Left lung (tissue), 10 donors: ENCODE results near the gene WWTR1. TPM values are rescaled to one million over a fixed set of nuclear protein-coding genes. Genes with fewer than 3 reads are reported as not detected.

ENCODE experiments used
- ATAC-seq: fragments of 200-7000 bp; cut with Tn5 transposase; one replicate; pipeline ENCODE4 v1.9.1; 2020; ENCODE audit warnings: moderate library complexity
- DNase-seq, 4 donors: peaks; one replicate each; pipeline ENCODE4 v3.0.0-alpha.2; 2013 to 2020
- H3K27ac ChIP-seq, 2 donors: fragments of 200-600 bp; sonication (generic) in 1 of 2; one replicate each; pipeline versions ENCODE4 v1.5.0 to v1.8.0; 2020 to 2021
- H3K27me3 ChIP-seq, 2 donors: fragments of 200-600 bp; sonication (generic) in 1 of 2; one replicate each; pipeline versions ENCODE4 v1.5.0 to v1.8.0; 2020 to 2021
- H3K36me3 ChIP-seq, 2 donors: fragments of 200-600 bp; sonication (generic) in 1 of 2; one replicate each; pipeline versions ENCODE4 v1.5.0 to v1.8.0; 2020 to 2021
- H3K4me1 ChIP-seq, 2 donors: fragments of 200-600 bp; one replicate each; pipeline ENCODE4 v1.8.0; 2021
- H3K4me3 ChIP-seq, 2 donors: fragments of 200-600 bp; sonication (generic) in 1 of 2; one replicate each; pipeline versions ENCODE4 v1.5.0 to v1.8.0; 2020 to 2021; ENCODE audit warnings: mild to moderate bottlenecking in 1 of 2
- H3K9me3 ChIP-seq, 2 donors: fragments of 200-600 bp; sonication (generic) in 1 of 2; one replicate each; pipeline versions ENCODE4 v1.5.0 to v1.8.0; 2020 to 2021
- intact Hi-C, 2 donors: fragments of 100-400 bp; cut with DNase I; formaldehyde crosslinking; loops; one replicate each; pipeline versions ENCODE4 v1.11.2 to v1.14.2; 2022
- polyA plus RNA-seq, 6 donors: library from polyadenylated mRNA; unstranded; fragments of 120-200 nt; gene quantifications; one replicate each; pipeline ENCODE4 v1.2.1, GENCODE V29; 2013; ENCODE audit not compliant: insufficient read length in 6 of 6
- total RNA-seq, 2 donors: library from RNA; stranded (reverse); fragmentation: NEBNext Ultra II Directional; extraction: Animal tissue kit (Norgen Biotek cat#: 25700); gene quantifications; one replicate each; pipeline ENCODE4 v1.2.1, GENCODE V29; 2021
- TF ChIP-seq, protein P1 (sequence below), 2 donors: fragments of 200-600 bp; sonication (generic) in 1 of 2; IDR thresholded peaks; one replicate each; pipeline versions ENCODE4 v1.5.0 to v1.8.0; 2021; ENCODE audit warnings: antibody characterized with exemption in 2 of 2
- donor health status: DM: no; HTN: yes; CAD: no.
- donor health status: DM: no; HTN: no; CAD: no.

WWTR1 gene
- total and polyA plus RNA-seq, 8 donors = 74.2 to 124 (median 107) TPM

DNA sequence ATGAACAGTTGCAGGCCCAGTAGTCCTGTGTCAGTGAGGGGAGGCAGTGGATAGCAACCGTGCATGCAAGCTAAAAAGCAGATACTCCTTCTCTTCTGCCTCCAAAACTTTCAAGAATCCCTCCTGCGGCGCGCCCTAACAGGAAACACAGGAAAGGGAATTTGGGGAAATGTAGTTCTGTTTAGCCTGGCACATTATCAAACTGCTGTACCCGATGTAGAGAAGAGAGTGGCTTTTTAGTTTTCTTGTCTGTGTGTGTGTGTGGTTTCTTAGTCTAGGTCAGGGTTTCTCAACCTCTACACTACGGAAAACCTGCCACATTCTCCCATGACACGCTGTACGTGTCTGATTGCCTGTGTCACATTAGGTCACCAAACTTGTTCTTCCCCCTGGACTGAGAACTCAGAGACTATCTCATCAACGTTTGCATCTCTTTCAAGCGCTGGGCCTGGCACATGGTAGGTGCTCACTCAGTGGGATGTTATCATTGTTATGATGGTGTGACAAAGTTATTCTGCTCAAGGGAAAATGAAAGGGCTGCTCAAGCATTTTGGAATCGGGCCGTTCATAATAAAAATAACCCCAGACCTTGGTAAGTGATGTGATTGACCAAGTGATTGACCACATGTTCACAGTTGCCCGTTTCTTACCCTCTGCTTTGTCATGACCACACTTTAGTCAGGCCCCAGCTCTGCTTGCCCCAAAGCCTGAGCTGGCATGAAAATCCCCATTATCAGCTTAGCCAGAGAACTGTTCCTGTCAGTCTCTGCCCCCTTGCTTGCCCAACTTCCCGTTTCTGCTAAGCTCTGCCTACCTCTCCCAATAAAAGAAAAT lies 150.1 kb downstream of the WWTR1 start:
- peak overlapping the region; percentile 66 to 76 for H3K27ac ChIP-seq
- intact Hi-C loops = no loop called here
- peak overlapping the region in 1 of 2 donors; percentile 2 for H3K4me3 ChIP-seq
- no peaks in the 10 kb centered on the region for H3K27me3 ChIP-seq
- TF ChIP-seq, protein P1, sequence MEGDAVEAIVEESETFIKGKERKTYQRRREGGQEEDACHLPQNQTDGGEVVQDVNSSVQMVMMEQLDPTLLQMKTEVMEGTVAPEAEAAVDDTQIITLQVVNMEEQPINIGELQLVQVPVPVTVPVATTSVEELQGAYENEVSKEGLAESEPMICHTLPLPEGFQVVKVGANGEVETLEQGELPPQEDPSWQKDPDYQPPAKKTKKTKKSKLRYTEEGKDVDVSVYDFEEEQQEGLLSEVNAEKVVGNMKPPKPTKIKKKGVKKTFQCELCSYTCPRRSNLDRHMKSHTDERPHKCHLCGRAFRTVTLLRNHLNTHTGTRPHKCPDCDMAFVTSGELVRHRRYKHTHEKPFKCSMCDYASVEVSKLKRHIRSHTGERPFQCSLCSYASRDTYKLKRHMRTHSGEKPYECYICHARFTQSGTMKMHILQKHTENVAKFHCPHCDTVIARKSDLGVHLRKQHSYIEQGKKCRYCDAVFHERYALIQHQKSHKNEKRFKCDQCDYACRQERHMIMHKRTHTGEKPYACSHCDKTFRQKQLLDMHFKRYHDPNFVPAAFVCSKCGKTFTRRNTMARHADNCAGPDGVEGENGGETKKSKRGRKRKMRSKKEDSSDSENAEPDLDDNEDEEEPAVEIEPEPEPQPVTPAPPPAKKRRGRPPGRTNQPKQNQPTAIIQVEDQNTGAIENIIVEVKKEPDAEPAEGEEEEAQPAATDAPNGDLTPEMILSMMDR (IDR thresholded peaks at IDR 0.05) = no peak
- peaks cover 11 to 35% of the 10 kb centered on the region in 2 donors for H3K4me1 ChIP-seq
- H3K9me3 ChIP-seq = no peaks in the 10 kb centered on the region
- ATAC-seq = peak; percentile 52
- no peaks in the 10 kb centered on the region for H3K36me3 ChIP-seq
- peak in 1 of 4 donors; percentile 70 for DNase-seq

DNA sequence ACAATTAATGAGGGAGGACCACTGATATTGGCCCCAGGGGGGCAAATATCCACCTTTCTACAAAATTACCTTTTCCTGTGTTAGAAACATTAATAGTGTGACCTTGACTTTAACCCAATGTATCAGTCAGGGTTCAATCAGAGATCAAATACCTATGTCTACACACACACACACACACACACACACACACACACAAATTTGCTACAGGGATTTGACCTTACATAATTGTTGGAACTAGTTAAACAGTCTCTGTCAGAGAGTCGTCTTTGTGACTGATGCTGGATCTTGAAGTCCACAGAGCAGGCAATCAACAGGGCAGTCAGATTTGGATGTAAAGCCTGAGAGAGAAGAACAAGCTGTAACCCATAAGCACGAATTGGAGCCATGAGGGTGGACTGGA lies 150.9 kb downstream of the WWTR1 start:
- TF ChIP-seq, protein P1 (IDR thresholded peaks at IDR 0.05) = no peak
- Histone ChIP-seq H3K4me3 (no peak overlapping the region), H3K36me3 (no peaks in the 10 kb centered on the region), H3K4me1 (peaks cover 11 to 31% of the 10 kb centered on the region in 2 donors), H3K27ac (peak overlapping the region; percentile 66 to 76), H3K27me3 (no peaks in the 10 kb centered on the region), H3K9me3 (no peaks in the 10 kb centered on the region)
- ATAC-seq (no peak), DNase-seq (no peak)
- intact Hi-C loops = no loop called here

GRCh38 chr3:149506540-149506939 lies 151.3 kb downstream of the WWTR1 start:
- no peak for ATAC-seq
- Histone ChIP-seq H3K4me1 (peaks cover 11 to 31% of the 10 kb centered on the region in 2 donors), H3K27me3 (no peaks in the 10 kb centered on the region), H3K36me3 (no peaks in the 10 kb centered on the region), H3K9me3 (no peaks in the 10 kb centered on the region), H3K4me3 (no peak overlapping the region), H3K27ac (no peak overlapping the region)
- no peak for DNase-seq
- intact Hi-C loops = no loop called here
- TF ChIP-seq, protein P1 (IDR thresholded peaks at IDR 0.05) = no peak

GRCh38 chr3:149502438-149502837 lies 155.4 kb downstream of the WWTR1 start:
- Histone ChIP-seq H3K27me3 (no peaks in the 10 kb centered on the region), H3K27ac (no peak overlapping the region), H3K9me3 (no peaks in the 10 kb centered on the region), H3K4me3 (no peak overlapping the region), H3K4me1 (peaks cover 3 to 4% of the 10 kb centered on the region in 2 donors), H3K36me3 (no peaks in the 10 kb centered on the region)
- no peak for DNase-seq
- TF ChIP-seq, protein P1 (IDR thresholded peaks at IDR 0.05) = no peak
- intact Hi-C loops = no loop called here
- no peak for ATAC-seq

DNA sequence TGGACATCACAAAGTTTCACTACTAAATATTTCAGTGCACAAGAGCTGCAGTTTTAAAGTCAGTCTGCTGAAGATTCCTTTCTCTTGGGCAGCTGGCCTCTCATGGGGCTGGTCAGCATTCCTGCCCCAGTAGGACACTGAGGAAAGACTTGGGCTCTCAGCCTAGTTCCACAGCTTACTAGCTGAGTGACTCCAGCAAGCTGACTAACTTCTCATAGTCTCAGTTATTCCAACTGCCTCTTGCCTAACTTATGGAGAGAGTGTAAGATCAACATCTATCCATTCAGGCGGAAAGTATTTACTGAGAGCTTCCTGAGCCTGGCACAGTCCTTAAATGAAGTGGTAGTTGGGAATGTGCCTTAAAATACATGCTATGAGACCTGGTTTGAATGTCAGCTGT lies 156.3 kb downstream of the WWTR1 start:
- Histone ChIP-seq H3K27me3 (no peaks in the 10 kb centered on the region), H3K27ac (peak overlapping the region in 1 of 2 donors; percentile 49), H3K36me3 (no peaks in the 10 kb centered on the region), H3K4me1 (no peaks in the 10 kb centered on the region), H3K4me3 (no peak overlapping the region), H3K9me3 (no peaks in the 10 kb centered on the region)
- TF ChIP-seq, protein P1 (IDR thresholded peaks at IDR 0.05) = no peak
- DNase-seq (no peak), ATAC-seq (peak; percentile 93)
- intact Hi-C loops = no loop called here
